HG03520 (cell line): ENCODE measurements around the gene IARS2.
"Not testable (repeated sequence)": the region's sequence is repeated elsewhere in the genome, so short reads cannot be mapped to it uniquely, and the experiment has no call there.

Source experiments
- ATAC-seq: cut with Tn5 transposase; IDR thresholded peaks from one replicate; pipeline ENCODE4 v1.9.1; 2021; ENCODE audit warnings: mild to moderate bottlenecking, moderate library complexity; ENCODE audit not compliant: unreplicated experiment

IARS2 gene

DNA sequence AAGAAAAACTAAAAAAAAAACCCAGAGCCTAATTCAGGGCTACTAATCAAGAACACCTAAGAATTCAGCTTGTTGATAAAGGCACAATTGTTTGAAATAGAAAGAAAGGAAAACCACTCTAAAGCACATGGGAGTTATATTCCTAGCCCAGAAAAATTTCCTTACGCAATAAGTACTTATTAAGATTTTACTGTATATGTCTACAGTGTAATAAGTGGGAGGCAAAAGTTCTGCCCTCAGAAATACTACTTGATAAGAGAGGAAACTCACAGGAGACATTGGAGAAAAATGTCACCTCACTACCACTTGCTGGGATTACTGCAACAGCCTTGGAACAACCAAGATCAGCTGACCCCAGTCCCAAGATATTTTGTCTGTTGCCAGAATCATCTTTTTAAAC lies 66.1 kb downstream of the IARS2 start:
- no peak for ATAC-seq

DNA sequence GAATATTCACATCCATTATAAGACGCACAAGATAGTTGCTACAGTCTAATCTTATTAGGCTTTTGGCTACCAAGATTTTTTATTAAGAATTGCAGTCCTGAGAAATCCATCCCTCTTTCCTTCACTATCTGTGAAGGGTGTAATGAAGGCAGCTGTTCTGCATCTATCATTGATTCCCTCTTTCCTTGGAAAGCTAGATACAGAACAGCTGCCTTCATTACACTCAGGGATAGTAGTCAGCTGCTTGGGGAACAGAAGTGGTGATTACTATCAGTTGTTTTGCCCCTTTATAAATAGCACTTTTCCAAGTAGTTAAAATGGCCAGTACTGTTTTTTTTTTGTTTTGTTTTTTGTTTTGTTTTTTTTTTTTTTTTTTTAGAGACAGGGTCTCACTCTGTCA lies 70.2 kb downstream of the IARS2 start:
- no peak for ATAC-seq

DNA sequence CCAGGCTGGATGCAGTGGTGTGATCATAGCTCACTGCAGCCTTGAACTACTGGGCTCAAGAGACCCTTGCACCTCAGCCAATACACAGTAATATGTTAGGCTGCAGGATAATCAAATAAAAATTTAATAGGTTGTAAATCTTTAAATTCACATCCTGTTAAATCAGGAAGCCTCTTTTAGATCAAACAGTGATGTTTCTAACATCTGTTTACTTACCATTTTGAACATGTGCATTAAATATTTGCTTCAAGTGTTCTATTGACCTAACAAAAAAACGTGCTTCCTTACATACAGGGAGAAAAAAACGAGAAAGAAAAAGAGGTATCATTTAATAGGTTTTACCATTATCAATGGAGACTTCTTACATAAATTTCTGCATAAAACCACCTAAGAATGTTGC lies 70.6 kb downstream of the IARS2 start:
- no peak for ATAC-seq

DNA sequence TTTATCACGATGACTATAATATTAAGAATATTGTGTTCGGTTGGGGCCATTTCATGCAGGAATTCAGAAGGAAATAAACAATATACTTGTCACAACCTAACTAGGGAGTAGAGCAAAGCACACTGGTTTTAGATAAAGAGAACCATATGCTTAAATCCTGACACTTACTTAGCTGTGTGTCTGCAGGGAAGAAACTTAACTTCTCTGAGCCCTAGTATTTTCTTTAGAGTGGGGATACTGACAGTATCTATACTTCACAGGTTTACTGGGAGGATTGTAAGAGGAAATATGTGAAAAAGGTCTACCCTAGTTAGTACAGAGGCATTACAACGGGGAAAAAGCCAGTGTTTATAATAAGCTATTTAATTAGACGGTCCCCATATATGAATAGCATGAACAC lies 72.9 kb downstream of the IARS2 start:
- no peak for ATAC-seq

DNA sequence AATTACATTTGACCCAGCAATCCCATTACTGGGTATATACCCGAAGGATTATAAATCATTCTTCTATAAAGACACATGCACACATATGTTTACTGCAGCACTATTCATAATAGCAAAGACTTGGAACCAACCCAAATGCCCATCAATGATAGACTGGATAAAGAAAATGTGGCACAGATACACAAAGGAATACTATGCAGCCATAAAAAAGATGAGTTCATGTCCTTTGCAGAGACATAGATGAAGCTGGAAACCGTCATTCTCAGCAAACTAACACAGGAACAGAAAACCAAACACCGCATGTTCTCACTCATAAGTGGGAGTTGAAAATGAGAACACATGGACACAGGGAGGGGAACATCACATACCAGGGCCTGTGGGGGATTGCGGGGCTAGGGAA lies 76.0 kb downstream of the IARS2 start:
- ATAC-seq, result not testable (repeated sequence)

DNA sequence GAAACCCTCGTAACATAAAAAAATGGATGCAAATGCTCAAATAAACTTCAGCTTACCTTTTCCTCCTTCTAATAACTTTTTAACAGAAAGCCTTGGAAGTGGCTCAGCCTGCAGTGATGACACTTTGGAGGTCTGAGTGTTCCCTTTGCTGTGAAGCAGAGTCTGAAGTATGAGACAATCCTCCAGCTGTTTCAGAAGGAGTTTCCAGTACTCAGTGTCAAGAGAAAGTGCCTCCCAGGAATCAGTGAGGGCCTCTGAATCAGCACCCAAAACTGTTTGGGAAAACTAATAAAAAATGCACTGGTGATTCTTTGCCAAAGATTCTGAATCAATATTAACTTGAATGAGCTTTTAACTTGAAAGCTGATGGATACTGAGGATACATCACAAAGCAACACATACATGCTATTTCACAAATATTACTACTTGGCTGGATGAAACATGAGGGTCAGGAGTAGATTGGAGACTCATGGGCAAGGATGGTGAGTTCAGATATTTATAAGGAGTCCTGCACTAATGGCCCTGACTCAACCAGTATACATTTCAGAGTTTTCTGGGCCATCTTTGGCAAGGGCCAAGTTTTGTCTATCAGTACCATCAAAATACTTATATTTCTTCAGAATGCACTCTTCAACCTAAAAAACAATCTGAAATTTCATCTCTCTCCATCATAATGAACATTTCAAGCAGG lies 77.0 kb downstream of the IARS2 start:
- no peak for ATAC-seq

DNA sequence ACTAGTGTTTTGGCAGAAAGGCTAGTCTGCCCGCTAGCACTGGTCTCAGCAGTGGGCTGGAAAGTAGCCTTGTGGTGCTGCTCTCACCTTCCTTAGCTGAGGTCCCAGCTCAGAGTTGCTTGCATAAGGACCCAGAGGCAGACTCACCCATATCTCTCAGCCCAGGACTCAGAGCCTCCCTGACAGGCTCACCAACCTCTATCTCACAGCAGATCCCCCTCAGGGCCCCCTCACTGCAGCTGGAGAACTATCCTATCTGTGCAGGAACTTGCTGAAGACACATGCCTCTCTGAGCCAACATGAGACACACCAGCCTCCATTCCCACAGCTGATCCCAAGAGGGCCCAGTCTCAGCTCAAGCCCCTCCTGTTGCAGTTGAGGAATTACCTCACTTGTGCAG lies 82.6 kb downstream of the IARS2 start:
- ATAC-seq, result no peak

DNA sequence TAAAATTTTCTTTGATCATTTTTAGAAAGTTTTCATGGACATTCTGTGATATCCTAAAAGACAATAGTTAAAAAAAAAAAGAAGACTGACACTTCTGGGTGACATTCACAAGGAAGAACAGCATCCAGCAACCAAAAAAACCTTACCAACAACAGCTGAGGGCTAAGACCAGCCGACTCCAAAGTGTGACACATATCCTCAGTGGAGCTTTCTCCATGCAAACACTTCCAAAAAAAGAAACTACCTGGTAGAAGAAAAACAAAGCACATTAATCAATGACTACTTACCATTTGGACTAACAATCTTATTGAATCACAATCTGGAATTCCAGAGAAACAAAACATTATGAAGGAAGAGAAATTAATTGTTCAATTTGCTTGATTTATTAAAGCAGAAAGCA lies 88.2 kb downstream of the IARS2 start:
- ATAC-seq, result no peak

DNA sequence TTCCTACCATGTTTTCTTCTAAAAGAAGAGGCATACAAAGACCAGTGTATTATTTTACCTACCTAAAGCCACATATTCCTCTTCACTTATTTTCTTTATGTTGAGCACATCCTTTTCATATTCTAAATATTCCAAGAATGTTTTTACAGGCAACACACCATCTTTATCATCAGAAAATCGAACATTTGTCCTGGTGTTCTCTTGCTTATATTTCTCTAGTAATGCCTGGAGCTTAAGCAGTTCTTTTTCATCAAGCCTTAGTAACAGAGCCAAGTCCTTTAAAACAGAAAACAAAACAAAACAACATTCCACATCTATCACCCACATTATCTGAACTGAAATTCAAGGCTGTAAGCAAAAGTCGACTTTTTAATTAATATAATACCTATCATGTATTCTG lies 88.7 kb downstream of the IARS2 start:
- ATAC-seq, result no peak

DNA sequence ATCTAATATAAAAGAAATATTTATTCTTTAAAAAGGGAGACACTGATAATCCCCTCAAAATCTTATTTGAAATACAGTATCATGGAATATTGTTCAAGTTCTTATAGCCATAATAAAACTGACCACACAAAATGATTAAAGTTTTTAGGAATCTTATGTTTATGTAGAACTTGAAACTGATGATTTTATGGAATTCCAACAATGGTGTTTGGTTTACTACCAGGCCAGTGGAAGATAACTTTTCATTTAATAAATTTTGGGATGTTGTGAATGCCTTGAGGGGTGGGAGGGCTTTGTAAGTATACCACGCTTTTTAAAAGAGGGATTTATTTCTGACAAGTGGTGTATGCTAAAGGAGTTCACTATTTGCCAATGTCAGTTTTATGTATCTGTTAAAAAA lies 90.6 kb downstream of the IARS2 start:
- no peak for ATAC-seq

DNA sequence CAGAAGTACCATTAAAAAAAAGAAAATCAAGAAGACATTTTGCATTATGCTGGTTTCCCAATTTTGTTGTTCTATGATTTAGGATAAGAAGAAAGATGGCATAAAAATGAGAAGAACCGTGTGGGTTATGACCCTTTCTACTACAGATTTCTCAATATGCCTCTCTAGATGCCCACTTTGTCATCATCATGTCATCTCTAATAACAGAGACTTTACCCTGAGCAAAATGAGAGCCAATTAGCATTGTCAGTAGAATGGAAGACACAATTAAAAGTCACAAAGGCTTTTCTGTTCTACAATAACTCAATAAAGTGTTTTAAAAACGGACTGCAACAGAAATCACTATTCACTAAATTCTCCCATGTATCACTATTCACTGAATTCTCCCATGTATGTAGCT lies 92.8 kb downstream of the IARS2 start:
- no peak for ATAC-seq

DNA sequence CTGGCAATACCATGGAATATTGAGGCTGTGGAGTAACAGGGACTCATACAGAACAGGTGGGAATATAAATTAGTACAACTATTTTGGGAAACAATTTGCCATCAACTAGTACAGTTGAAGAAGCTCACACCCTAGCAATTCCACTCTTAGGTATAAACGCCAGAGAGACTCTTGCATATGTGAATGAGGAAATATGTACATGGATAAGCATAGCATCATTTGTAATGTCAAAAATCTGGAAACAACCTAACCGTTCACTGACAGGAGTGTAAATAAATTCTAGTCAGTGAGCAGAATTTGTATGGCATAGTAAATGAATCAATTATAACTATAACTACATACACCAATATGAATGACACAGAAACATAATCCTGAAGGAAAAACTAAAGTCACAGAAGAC lies 94.6 kb downstream of the IARS2 start:
- ATAC-seq, result no peak

DNA sequence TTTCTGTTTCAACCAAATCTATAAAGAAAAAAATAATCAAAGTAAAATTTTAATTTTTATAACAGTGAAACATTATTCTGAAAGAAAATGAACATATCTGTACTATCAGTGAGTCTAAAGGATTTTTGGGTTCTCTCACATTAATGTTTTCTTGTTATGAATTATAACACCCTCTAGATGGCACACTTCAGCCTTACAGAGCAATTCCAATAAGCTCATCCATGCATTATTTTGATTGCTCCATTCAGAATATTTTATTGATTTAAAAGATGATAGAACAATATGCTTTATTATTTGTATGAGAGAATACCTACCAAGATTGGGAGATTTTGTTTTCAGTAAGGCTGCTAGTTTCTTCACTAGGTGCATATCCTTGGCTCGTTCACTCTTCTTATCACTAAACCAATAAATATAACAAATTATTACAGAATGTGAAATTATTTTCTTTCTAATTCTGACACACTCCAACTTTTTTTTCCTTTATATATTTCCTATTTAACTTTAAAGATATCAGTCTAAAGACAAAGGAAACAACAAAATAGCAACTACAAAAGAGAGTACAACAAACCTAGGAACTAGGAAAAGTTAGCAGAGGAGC lies 95.9 kb downstream of the IARS2 start:
- ATAC-seq, result no peak

DNA sequence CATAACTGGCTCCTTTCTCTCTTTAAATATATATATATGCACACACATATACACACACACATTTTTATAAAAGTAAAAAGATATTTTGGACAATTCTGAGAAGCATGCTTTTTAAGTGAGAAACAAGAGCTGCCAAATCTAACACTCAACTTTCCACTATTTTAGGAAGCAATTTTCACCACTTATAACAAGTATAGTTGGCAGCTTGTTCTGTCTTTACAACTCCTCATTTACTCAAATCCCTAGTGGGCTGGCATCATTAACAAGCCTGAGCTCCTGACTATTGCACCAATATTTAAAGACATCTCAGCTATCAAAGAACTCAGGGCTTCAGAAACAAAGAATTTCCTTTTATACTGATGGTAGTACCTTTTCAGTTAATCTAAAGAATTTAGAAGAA lies 101.8 kb downstream of the IARS2 start:
- no peak for ATAC-seq
